K562 (cell line): Measurements from ENCODE around the gene TBCCD1. TPM values are rescaled to one million over a fixed set of nuclear protein-coding genes. Genes with fewer than 3 reads are reported as not detected.

ENCODE experiments used
- ARID3B ChIP-seq: fragments of 250-450 bp; sonication (Bioruptor Pico); IDR thresholded peaks from 2 replicates; pipeline ENCODE4 v1.4.0; 2020; ENCODE audit warnings: borderline replicate concordance
- ETS1 ChIP-seq: conservative IDR thresholded peaks from 2 replicates; pipeline ENCODE4 v1.6.1; 2011; ENCODE audit warnings: low read depth, mild to moderate bottlenecking, low read length; ENCODE audit not compliant: control insufficient read depth
- GMEB1 ChIP-seq: fragments of 250-450 bp; sonication (Bioruptor Pico); IDR thresholded peaks from 2 replicates; pipeline ENCODE4 v1.4.0; 2020; ENCODE audit warnings: mild to moderate bottlenecking
- HBP1 ChIP-seq: fragments of 450-650 bp; formaldehyde crosslinking; IDR thresholded peaks from 2 replicates; pipeline ENCODE4 v1.4.0; 2022; ENCODE audit warnings: missing genetic modification characterization
- KAT2B ChIP-seq: IDR thresholded peaks from one replicate; pipeline ENCODE4 v1.6.1; 2012; ENCODE audit warnings: low read depth, mild to moderate bottlenecking, control low read depth, inconsistent platforms, low read length, moderate library complexity
- MED1 ChIP-seq: sonication (generic); formaldehyde crosslinking; IDR thresholded peaks from 2 replicates; pipeline ENCODE4 v1.8.1; 2023; ENCODE audit warnings: missing genetic modification reagents, borderline replicate concordance
- NONO ChIP-seq, 2 experiments: fragments of 200-400 bp in 1 of 2; fragments of 450-650 bp in 1 of 2; formaldehyde crosslinking in 1 of 2; IDR thresholded peaks; 2 replicates each; pipeline ENCODE4 v1.6.1; 2017; ENCODE audit warnings: low read depth in 2 of 2, mild to moderate bottlenecking in 2 of 2, moderate library complexity in 2 of 2, low read length in 1 of 2
- RB1 ChIP-seq: fragments of 450-650 bp; IDR thresholded peaks from 2 replicates; pipeline ENCODE4 v1.6.1; 2017; ENCODE audit warnings: low read depth, mild to moderate bottlenecking
- SIN3A ChIP-seq, 2 experiments: fragments of 150-350 bp in 1 of 2; IDR thresholded peaks; 2 replicates each; pipeline ENCODE4 v1.6.1; 2011 to 2016; ENCODE audit warnings: borderline replicate concordance in 2 of 2, low read depth in 2 of 2, low read length in 2 of 2, mild to moderate bottlenecking in 2 of 2, moderate library complexity in 2 of 2; ENCODE audit not compliant: control insufficient read depth in 1 of 2
- STAT5B ChIP-seq: fragments of 250-450 bp; sonication (Bioruptor Pico); IDR thresholded peaks from 2 replicates; pipeline ENCODE4 v1.8.0; 2021; ENCODE audit warnings: mild to moderate bottlenecking, inconsistent platforms
- ZNF239 ChIP-seq: fragments of 250-450 bp; sonication (Bioruptor Pico); IDR thresholded peaks from 2 replicates; pipeline ENCODE4 v1.4.0; 2020; ENCODE audit warnings: mild to moderate bottlenecking
- ZNF280B ChIP-seq: fragments of 250-450 bp; sonication (Bioruptor Pico); IDR thresholded peaks from 2 replicates; pipeline ENCODE4 v1.5.1; 2021; ENCODE audit warnings: mild to moderate bottlenecking
- ZNF696 ChIP-seq: fragments of 250-450 bp; sonication (Bioruptor Pico); conservative IDR thresholded peaks from 2 replicates; pipeline ENCODE4 v1.4.0; 2020; ENCODE audit warnings: mild to moderate bottlenecking, moderate library complexity
- polyA plus RNA-seq, 8 experiments: library from polyadenylated mRNA; depleted of rRNA in 4 of 8; stranded (reverse) in 5 of 8; unstranded in 3 of 8; fragments of >200 nt; fragmentation: Nextera tagmentation in 2 of 8; fragmentation: Illumina TruSeq in 1 of 8; extraction: Ambion mirVana in 2 of 8; extraction: Trizol in 1 of 8; gene quantifications; 2 replicates each; pipeline versions ENCODE4 v1.2.1 to v1.2.3, GENCODE V29; 2011 to 2014; ENCODE audit warnings: inconsistent platforms in 1 of 8, missing spikeins in 1 of 8
- total RNA-seq, 7 experiments: library from RNA; depleted of rRNA in 6 of 7; stranded (reverse); fragments of >200 nt in 6 of 7; fragmentation: Illumina TruSeq in 2 of 7; extraction: Trizol in 2 of 7; gene quantifications; 2 replicates each; pipeline versions ENCODE4 v1.2.1 to v1.2.3, GENCODE V29; 2011 to 2021; ENCODE audit warnings: low replicate concordance in 1 of 7

The TBCCD1 gene
- total and polyA plus RNA-seq, 9 of the 15 experiments (the other 6 are each of a cell fraction or from before 2014, with no cell fraction given), result 17.7 to 31.1 (median 21.2) TPM

GRCh38 chr3:186567072-186567921 is at the start of gene TBCCD1 (continued):
- TF ChIP-seq HBP1 (no peak), KAT2B (no peak), GMEB1 (CRISPR knock-in tag) (peak; percentile 90), ZNF239 (CRISPR knock-in tag) (no peak), ETS1 (peak; percentile 75; the same call in 1 of the 2 replicates), ARID3B (no peak), MED1 (no peak), STAT5B (CRISPR knock-in tag) (no peak), SIN3A (IDR thresholded peaks at IDR 0.05; ENCODE audit: borderline replicate concordance in 2 of 2, control insufficient read depth in 1 of 2, low read depth in 2 of 2, low read length in 2 of 2) (peak in 1 of 2 experiments; percentile 72; a peak in 2 of 4 replicates), RB1 (peak; percentile 93), NONO (IDR thresholded peaks at IDR 0.05; ENCODE audit: low read depth in 2 of 2, low read length in 1 of 2) (peak; percentile 61 to 68; a peak in 1 of 4 replicates), ZNF696 (no peak), ZNF280B (CRISPR knock-in tag) (no peak)
